BLaER1 (cell line): ENCODE measurements around the gene PDE6A.
A peak's percentile ranks its signal among the peaks of the same experiment; 100 is the strongest.

Source experiments
- H3K27ac ChIP-seq: shearing (Covaris generic); formaldehyde crosslinking; 2 replicates; pipeline ENCODE4 v1.8.1; 2022
- H3K27me3 ChIP-seq: shearing (Covaris generic); formaldehyde crosslinking; 2 replicates; pipeline ENCODE4 v1.8.1; 2022
- H3K36me3 ChIP-seq: shearing (Covaris generic); formaldehyde crosslinking; 2 replicates; pipeline ENCODE4 v1.8.1; 2022
- H3K4me1 ChIP-seq: shearing (Covaris generic); formaldehyde crosslinking; 2 replicates; pipeline ENCODE4 v1.8.1; 2022
- H3K4me2 ChIP-seq: shearing (Covaris generic); formaldehyde crosslinking; 2 replicates; pipeline ENCODE4 v1.8.1; 2022
- H3K4me3 ChIP-seq: shearing (Covaris generic); formaldehyde crosslinking; 2 replicates; pipeline ENCODE4 v1.8.1; 2022
- H3K9ac ChIP-seq: shearing (Covaris generic); formaldehyde crosslinking; 2 replicates; pipeline ENCODE4 v1.8.1; 2022
- H3K9me3 ChIP-seq: shearing (Covaris generic); formaldehyde crosslinking; 2 replicates; pipeline ENCODE4 v1.8.1; 2022
- H4K20me1 ChIP-seq: shearing (Covaris generic); formaldehyde crosslinking; 2 replicates; pipeline ENCODE4 v1.8.1; 2022
- Cebpa-rat ChIP-seq: shearing (Covaris generic); IDR thresholded peaks from 2 replicates; pipeline ENCODE4 v1.8.1; 2022

Gene PDE6A

GRCh38 chr5:149913436-149914419 lies 30.9 kb downstream of the PDE6A start:
- TF ChIP-seq Cebpa-rat: no peak
- no peaks in the 10 kb centered on the region for H3K9me3 ChIP-seq
- peak overlapping the region; percentile 69 for H3K4me2 ChIP-seq
- H3K27ac ChIP-seq: peak overlapping the region; percentile 75
- H4K20me1 ChIP-seq: no peaks in the 10 kb centered on the region
- no peak overlapping the region; the same call in 1 of the 2 replicates for H3K9ac ChIP-seq
- no peaks in the 10 kb centered on the region for H3K27me3 ChIP-seq
- no peaks in the 10 kb centered on the region for H3K36me3 ChIP-seq
- H3K4me3 ChIP-seq: no peak overlapping the region
- peaks cover 14% of the 10 kb centered on the region for H3K4me1 ChIP-seq

GRCh38 chr5:149912226-149912871 lies 32.2 kb downstream of the PDE6A start:
- Histone ChIP-seq H4K20me1 (no peaks in the 10 kb centered on the region), H3K4me3 (no peak overlapping the region), H3K27me3 (no peaks in the 10 kb centered on the region), H3K27ac (no peak overlapping the region), H3K36me3 (no peaks in the 10 kb centered on the region), H3K4me1 (peaks cover 14% of the 10 kb centered on the region), H3K9ac (no peak overlapping the region), H3K4me2 (no peak overlapping the region), H3K9me3 (no peaks in the 10 kb centered on the region)
- no peak for TF ChIP-seq Cebpa-rat

GRCh38 chr5:149911031-149911430 lies 33.6 kb downstream of the PDE6A start:
- no peaks in the 10 kb centered on the region for H3K9me3 ChIP-seq
- no peak overlapping the region for H3K9ac ChIP-seq
- no peak overlapping the region for H3K4me2 ChIP-seq
- TF ChIP-seq Cebpa-rat: no peak
- no peaks in the 10 kb centered on the region for H4K20me1 ChIP-seq
- H3K27me3 ChIP-seq: no peaks in the 10 kb centered on the region
- H3K36me3 ChIP-seq: no peaks in the 10 kb centered on the region
- H3K4me3 ChIP-seq: no peak overlapping the region
- H3K27ac ChIP-seq: no peak overlapping the region
- H3K4me1 ChIP-seq: peaks cover 14% of the 10 kb centered on the region

- no peak for TF ChIP-seq Cebpa-rat
- no peak overlapping the region for H3K4me2 ChIP-seq
- no peak overlapping the region for H3K9ac ChIP-seq
- no peaks in the 10 kb centered on the region for H3K9me3 ChIP-seq
- no peaks in the 10 kb centered on the region for H3K27me3 ChIP-seq
- H3K4me1 ChIP-seq: peaks cover 4% of the 10 kb centered on the region; the same call in 1 of the 2 replicates
- H3K36me3 ChIP-seq: no peaks in the 10 kb centered on the region
- no peaks in the 10 kb centered on the region for H4K20me1 ChIP-seq
- no peak overlapping the region for H3K27ac ChIP-seq
- no peak overlapping the region for H3K4me3 ChIP-seq
These were observed 36.8 kb downstream of the PDE6A start for GRCh38 chr5:149907828-149908227.

GRCh38 chr5:149904977-149905376 lies 39.6 kb downstream of the PDE6A start:
- Histone ChIP-seq H3K27ac (no peak overlapping the region), H4K20me1 (no peaks in the 10 kb centered on the region), H3K36me3 (no peaks in the 10 kb centered on the region), H3K27me3 (no peaks in the 10 kb centered on the region), H3K9me3 (no peaks in the 10 kb centered on the region), H3K9ac (no peak overlapping the region), H3K4me2 (peak overlapping the region; percentile 17; the same call in 1 of the 2 replicates), H3K4me1 (peaks cover 13% of the 10 kb centered on the region; the same call in 1 of the 2 replicates), H3K4me3 (no peak overlapping the region)
- no peak for TF ChIP-seq Cebpa-rat

GRCh38 chr5:149904293-149904886 lies 40.2 kb downstream of the PDE6A start:
- TF ChIP-seq Cebpa-rat: no peak
- Histone ChIP-seq H3K4me2 (peak overlapping the region; percentile 17; the same call in 1 of the 2 replicates), H3K4me3 (no peak overlapping the region), H3K9ac (no peak overlapping the region), H4K20me1 (no peaks in the 10 kb centered on the region), H3K27me3 (no peaks in the 10 kb centered on the region), H3K36me3 (no peaks in the 10 kb centered on the region), H3K27ac (no peak overlapping the region), H3K4me1 (peaks cover 13% of the 10 kb centered on the region; the same call in 1 of the 2 replicates), H3K9me3 (no peaks in the 10 kb centered on the region)

GRCh38 chr5:149903404-149903803 lies 41.2 kb downstream of the PDE6A start:
- Histone ChIP-seq H3K27me3 (no peaks in the 10 kb centered on the region), H3K9ac (no peak overlapping the region), H3K36me3 (no peaks in the 10 kb centered on the region), H3K4me3 (no peak overlapping the region), H3K27ac (no peak overlapping the region), H3K4me2 (no peak overlapping the region), H3K9me3 (no peaks in the 10 kb centered on the region), H4K20me1 (no peaks in the 10 kb centered on the region), H3K4me1 (peaks cover 13% of the 10 kb centered on the region; the same call in 1 of the 2 replicates)
- no peak for TF ChIP-seq Cebpa-rat

- H3K36me3 ChIP-seq: no peaks in the 10 kb centered on the region
- peaks cover 13% of the 10 kb centered on the region; the same call in 1 of the 2 replicates for H3K4me1 ChIP-seq
- no peak overlapping the region for H3K4me2 ChIP-seq
- H3K9ac ChIP-seq: no peak overlapping the region
- no peak for TF ChIP-seq Cebpa-rat
- no peaks in the 10 kb centered on the region for H3K27me3 ChIP-seq
- no peaks in the 10 kb centered on the region for H4K20me1 ChIP-seq
- H3K27ac ChIP-seq: no peak overlapping the region
- no peaks in the 10 kb centered on the region for H3K9me3 ChIP-seq
- no peak overlapping the region for H3K4me3 ChIP-seq
These were observed 42.4 kb downstream of the PDE6A start for GRCh38 chr5:149902177-149902576.

- no peak overlapping the region for H3K9ac ChIP-seq
- no peak overlapping the region for H3K4me3 ChIP-seq
- no peaks in the 10 kb centered on the region for H3K36me3 ChIP-seq
- no peaks in the 10 kb centered on the region for H3K9me3 ChIP-seq
- peaks cover 13% of the 10 kb centered on the region; the same call in 1 of the 2 replicates for H3K4me1 ChIP-seq
- no peak overlapping the region for H3K27ac ChIP-seq
- TF ChIP-seq Cebpa-rat: no peak
- no peak overlapping the region for H3K4me2 ChIP-seq
- H4K20me1 ChIP-seq: no peaks in the 10 kb centered on the region
- H3K27me3 ChIP-seq: no peaks in the 10 kb centered on the region
These were observed 43.1 kb downstream of the PDE6A start for GRCh38 chr5:149901511-149901910.
